Colonic mucosa (tissue), 4 donors: ENCODE data around the gene PNPLA2. TPM values are rescaled to one million over a fixed set of nuclear protein-coding genes. Genes with fewer than 3 reads are reported as not detected.
A peak's percentile ranks its signal among the peaks of the same experiment; 100 is the strongest.

Source experiments
- DNase-seq: peaks from one replicate; pipeline ENCODE4 v3.0.0-alpha.2; 2020
- H3K27ac ChIP-seq: fragments of 200-600 bp; one replicate; pipeline ENCODE4 v1.8.0; 2021
- H3K27me3 ChIP-seq: fragments of 200-600 bp; one replicate; pipeline ENCODE4 v1.8.0; 2021
- H3K36me3 ChIP-seq: fragments of 200-600 bp; one replicate; pipeline ENCODE4 v1.8.0; 2021
- H3K4me1 ChIP-seq: fragments of 200-600 bp; one replicate; pipeline ENCODE4 v1.8.0; 2021; ENCODE audit warnings: mild to moderate bottlenecking
- H3K4me3 ChIP-seq: fragments of 200-600 bp; one replicate; pipeline ENCODE4 v1.8.0; 2021
- H3K9ac ChIP-seq, 2 donors: one replicate each; pipeline ENCODE4 v1.7.0; 2013; ENCODE audit warnings: control low read depth in 2 of 2, low read depth in 2 of 2, low read length in 2 of 2
- H3K9me3 ChIP-seq: fragments of 200-600 bp; one replicate; pipeline ENCODE4 v1.8.0; 2021
- intact Hi-C: fragments of 100-400 bp; cut with DNase I; formaldehyde crosslinking; loops from one replicate; pipeline ENCODE4 v1.14.1; 2022
- total RNA-seq, 2 donors: library from RNA; stranded (reverse); fragmentation: NEBNext Ultra II Directional in 1 of 2; extraction: Animal tissue kit (Norgen Biotek cat#: 25700) in 1 of 2; gene quantifications; one replicate each; pipeline ENCODE4 v1.2.1, GENCODE V29; 2021
- TF ChIP-seq, protein P1 (sequence below): fragments of 200-600 bp; IDR thresholded peaks from one replicate; pipeline ENCODE4 v1.8.0; 2022; ENCODE audit warnings: antibody characterized with exemption, mild to moderate bottlenecking
- donor health status: healthy.
- donor health status: DM: no; HTN: no; CAD: no.
- donor health status: DM: no; HTN: no; CAD: no.

The PNPLA2 gene
- total RNA-seq, 2 donors from 2014 or later, result 139 to 155 TPM

DNA sequence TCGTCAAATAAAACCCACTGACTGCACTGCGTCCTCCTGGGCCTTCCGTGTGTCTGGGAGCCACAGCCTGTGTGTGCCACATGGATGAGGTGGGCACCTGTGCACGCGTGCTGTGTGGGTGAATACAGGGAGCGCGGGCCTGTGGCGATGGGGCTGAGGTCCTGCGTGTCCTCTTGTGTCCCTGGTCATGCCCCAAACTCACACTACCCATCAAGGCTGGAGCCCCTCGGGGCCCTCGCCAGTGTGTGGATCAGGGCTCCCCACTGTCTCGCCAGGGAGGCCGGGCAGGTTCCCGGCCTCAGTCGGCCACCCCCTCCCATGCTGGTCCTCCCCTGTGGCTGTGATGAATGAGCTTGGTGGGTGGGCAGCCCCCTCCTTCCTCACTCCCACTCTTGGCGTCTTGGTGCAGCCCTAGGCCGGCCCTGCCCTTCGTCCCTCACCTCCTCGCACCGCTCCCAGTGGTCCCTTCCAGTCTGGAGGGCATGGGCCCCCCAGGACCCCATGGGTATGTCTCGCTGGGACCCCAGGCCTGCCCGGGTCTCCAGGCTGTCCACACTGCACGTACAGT lies 13.3 kb downstream of the PNPLA2 start:
- Histone ChIP-seq H3K9me3 (no peaks in the 10 kb centered on the region), H3K4me3 (peak overlapping the region; percentile 77), H3K9ac (peak overlapping the region; percentile 79 to 88), H3K27ac (peak overlapping the region; percentile 67), H3K27me3 (peaks cover 18% of the 10 kb centered on the region), H3K4me1 (peaks cover 31% of the 10 kb centered on the region), H3K36me3 (peaks cover 5% of the 10 kb centered on the region)
- TF ChIP-seq, protein P1, sequence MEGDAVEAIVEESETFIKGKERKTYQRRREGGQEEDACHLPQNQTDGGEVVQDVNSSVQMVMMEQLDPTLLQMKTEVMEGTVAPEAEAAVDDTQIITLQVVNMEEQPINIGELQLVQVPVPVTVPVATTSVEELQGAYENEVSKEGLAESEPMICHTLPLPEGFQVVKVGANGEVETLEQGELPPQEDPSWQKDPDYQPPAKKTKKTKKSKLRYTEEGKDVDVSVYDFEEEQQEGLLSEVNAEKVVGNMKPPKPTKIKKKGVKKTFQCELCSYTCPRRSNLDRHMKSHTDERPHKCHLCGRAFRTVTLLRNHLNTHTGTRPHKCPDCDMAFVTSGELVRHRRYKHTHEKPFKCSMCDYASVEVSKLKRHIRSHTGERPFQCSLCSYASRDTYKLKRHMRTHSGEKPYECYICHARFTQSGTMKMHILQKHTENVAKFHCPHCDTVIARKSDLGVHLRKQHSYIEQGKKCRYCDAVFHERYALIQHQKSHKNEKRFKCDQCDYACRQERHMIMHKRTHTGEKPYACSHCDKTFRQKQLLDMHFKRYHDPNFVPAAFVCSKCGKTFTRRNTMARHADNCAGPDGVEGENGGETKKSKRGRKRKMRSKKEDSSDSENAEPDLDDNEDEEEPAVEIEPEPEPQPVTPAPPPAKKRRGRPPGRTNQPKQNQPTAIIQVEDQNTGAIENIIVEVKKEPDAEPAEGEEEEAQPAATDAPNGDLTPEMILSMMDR, result no peak
- intact Hi-C loops, result no loop called here
- no peak for DNase-seq

DNA sequence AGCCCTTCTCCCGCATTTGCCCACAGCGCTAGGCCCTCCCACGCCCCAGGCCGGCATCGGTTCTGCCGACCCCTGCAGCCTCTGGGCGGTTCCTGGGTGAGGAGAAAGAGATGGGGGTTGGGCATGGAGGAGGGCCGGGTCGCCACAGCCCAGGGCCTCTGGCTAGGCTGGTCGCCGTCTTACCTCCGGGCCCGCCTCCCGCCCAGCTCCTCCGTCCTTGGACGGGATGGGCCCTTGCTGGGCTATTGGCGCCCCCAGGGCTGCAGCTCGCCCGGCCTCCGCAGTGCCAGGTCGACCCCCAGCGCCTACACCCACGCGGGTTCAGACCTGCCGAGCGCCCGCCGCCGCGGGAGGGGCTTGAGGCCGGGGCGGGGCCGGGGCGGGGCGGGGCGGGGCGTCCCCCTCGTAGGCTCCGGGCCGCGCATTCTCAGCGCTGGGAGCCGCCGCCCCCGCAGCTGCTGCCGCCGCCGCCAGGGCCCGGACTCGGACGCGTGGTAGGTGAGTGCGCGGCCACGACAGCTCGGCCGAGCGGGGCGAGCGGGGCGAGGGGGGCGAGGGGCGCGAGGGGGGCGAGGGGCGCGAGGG lies 13.9 kb downstream of the PNPLA2 start, which contains the start of gene CD151:
Gene CD151 (plus strand): TSS at position 424 of the 585 bp plus-strand sequence. CDS start 3,118 bp downstream, outside the sequence.
- H3K27me3 ChIP-seq, result peaks cover 13% of the 10 kb centered on the region
- intact Hi-C loops, result no loop called here
- peak within 1 kb of the TSS; percentile 89 for H3K27ac ChIP-seq
- H3K36me3 ChIP-seq, result peaks cover 11% of the 10 kb centered on the region
- H3K9me3 ChIP-seq, result no peaks in the 10 kb centered on the region
- TF ChIP-seq, protein P1, result no peak
- peak within 1 kb of the TSS; percentile 93 for H3K9ac ChIP-seq
- DNase-seq, result no peak
- H3K4me3 ChIP-seq, result peak within 1 kb of the TSS; percentile 77
- H3K4me1 ChIP-seq, result peaks cover 30% of the 10 kb centered on the region

DNA sequence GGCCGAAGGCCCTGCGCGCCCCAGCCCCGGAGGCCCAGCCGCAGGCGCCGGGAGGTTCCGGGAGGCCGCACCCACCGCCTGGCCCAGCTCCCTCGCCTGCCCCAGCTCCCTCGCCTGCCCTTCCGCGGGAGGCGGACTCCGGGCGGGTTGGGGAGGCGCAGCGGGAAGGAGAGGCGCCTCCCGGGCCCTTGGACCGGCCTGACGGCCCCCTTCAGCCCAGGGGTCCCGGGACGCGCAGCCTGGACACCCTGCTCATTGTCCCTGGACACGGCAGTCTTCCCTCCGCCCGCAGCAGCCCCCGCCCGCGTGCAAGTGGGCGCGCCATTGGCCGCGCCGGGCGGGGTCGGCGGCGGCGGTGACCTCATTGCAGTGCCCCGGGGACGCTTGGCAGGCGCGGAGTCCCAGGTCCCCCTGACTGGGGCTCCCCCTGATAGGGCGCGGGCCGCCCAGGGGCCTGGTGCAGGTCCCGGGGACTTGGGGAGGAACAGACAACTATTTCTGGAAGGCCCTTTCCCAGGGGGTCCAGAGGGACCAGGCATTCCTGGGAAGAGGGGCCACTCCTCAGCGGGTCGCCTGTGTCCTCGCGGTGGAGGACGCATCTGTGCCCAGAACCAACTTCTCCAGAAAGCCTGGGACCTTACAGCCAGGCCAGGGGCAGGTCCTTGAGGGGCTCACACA lies 14.5 kb downstream of the PNPLA2 start:
- Histone ChIP-seq H3K4me1 (peaks cover 30% of the 10 kb centered on the region), H3K27ac (peak overlapping the region; percentile 89), H3K9ac (peak overlapping the region; percentile 93), H3K4me3 (peak overlapping the region; percentile 77), H3K9me3 (no peaks in the 10 kb centered on the region), H3K36me3 (peaks cover 13% of the 10 kb centered on the region), H3K27me3 (peaks cover 13% of the 10 kb centered on the region)
- peak; percentile 63 for DNase-seq
- TF ChIP-seq, protein P1, result no peak
- intact Hi-C loops, result no loop called here

DNA sequence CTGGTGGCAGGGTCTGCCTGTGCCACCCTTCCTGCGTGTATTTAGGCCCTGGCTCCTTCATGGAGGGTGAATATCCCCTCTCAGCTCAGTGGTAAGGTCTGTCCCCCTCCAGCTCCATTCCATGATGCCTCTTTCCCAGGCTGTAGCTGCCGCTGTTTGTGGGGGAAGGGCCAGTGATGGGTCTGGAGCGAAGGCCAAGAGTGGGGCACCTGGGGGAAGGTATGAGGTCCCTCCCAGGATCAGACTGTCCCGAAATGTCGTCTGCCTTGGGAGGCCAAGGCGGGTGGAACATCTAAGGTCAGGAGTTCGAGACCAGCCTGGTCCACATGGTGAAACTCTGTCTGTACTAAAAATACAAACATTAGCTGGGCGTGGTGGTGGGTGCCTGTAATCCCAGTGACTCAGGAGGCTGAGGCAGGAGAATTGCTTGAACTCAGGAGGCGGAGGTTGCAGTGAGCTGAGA lies 15.2 kb downstream of the PNPLA2 start:
- Histone ChIP-seq H3K36me3 (peaks cover 13% of the 10 kb centered on the region), H3K9me3 (no peaks in the 10 kb centered on the region), H3K27me3 (peaks cover 13% of the 10 kb centered on the region), H3K9ac (peak overlapping the region; percentile 93), H3K4me1 (peaks cover 35% of the 10 kb centered on the region), H3K27ac (peak overlapping the region; percentile 89), H3K4me3 (peak overlapping the region; percentile 77)
- intact Hi-C loops, result no loop called here
- DNase-seq, result peak; percentile 59
- TF ChIP-seq, protein P1, result no peak

DNA sequence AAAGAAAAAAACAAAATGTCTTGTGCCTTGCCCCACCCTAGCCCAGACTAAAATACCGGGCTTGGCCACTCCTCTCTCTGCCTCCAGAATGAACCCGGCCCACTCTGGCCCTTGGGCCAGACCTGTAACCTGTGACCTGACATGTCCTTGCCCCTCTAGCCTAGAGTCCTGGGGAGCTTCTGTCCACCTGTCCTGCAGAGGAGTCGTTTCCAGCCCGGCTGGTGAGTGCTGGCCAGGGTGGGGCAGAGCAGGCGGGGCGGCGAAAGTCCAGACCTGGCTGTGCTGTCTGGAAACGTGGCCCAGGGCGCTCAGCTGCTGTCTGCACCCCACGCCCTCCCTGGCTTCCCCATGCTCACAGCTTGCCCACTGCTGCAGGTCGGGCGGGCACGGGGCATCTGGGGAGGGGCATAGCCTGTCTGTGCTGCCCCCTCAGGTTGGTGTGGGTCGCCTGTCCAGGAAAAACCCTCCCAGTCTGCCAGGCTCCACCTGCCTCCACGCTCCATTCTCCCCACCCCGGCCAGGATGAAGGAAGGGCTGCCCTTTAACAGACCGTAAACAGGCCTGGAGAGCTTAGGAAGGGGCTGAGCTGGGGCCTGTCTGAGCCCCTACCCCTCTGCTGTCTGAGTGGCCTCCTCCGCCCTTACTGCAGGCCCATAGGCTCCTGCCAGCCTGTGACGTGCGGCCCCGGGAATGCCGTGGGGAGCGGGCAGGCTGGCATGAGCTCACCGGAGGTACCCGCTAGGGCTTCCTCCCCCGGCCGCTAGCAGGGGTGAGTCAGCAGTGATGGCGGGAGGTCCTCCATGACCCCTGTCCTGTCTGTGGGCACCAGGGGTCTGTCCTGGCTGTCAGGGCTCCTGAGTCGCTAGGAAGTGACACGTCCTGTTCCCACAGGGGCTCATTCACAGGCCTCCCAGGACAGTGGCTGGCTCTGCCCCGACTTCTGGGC lies 15.9 kb downstream of the PNPLA2 start:
- peak overlapping the region; percentile 77 for H3K4me3 ChIP-seq
- intact Hi-C loops, result no loop called here
- peaks cover 28% of the 10 kb centered on the region for H3K4me1 ChIP-seq

More for the DNA sequence above, 15.9 kb downstream of the PNPLA2 start:
- Histone ChIP-seq H3K9me3 (no peaks in the 10 kb centered on the region), H3K9ac (peak overlapping the region; percentile 40 to 93), H3K27ac (peak overlapping the region; percentile 89), H3K27me3 (peaks cover 13% of the 10 kb centered on the region), H3K36me3 (peaks cover 17% of the 10 kb centered on the region)
- TF ChIP-seq, protein P1, result no peak
- DNase-seq, result peak; percentile 85
